Ovary (tissue), 3 donors: Measurements from ENCODE around the gene DRD4.

Experiments
- CTCF ChIP-seq, 3 donors: fragments of 450-650 bp in 2 of 3; fragments of 200-600 bp in 1 of 3; IDR thresholded peaks; one replicate each; pipeline versions ENCODE4 v1.5.1 to v1.8.0; 2016 to 2022; ENCODE audit warnings: antibody characterized with exemption in 3 of 3, mild to moderate bottlenecking in 1 of 3
- POLR2A ChIP-seq: fragments of 450-650 bp; IDR thresholded peaks from one replicate; pipeline ENCODE4 v1.6.1; 2017; ENCODE audit warnings: antibody characterized with exemption, mild to moderate bottlenecking, moderate library complexity
- donor health status: DM: no; HTN: no; CAD: no.

DNA sequence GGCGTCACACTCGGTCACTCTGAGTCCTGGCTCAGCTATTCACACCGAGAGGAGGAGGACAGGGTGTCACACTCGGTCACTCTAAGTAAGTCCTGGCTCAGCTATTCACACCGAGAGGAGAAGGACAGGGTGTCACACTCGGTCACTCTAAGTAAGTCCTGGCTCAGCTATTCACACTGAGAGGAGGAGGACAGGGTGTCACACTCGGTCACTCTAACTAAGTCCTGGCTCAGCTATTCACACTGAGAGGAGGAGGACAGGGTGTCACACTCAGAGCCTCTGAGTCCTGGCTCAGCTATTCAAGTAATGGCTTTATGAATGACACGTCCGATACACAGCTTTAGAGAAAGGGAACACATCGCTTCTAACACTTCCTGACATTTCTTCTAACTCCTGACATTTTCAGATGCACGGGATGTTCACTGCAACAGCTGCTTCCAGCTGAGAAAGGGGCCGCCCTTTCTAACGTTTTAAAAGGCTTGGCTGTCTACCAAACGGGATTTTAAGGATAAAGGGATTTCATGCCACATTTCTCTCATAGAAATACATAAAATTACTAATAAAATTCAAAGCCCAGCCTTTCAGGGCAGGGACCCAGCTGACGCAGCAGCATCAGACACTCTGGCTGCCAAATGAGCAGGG lies 28.1 kb downstream of the DRD4 start:
- no peak for TF ChIP-seq POLR2A
- no peak for TF ChIP-seq CTCF (IDR thresholded peaks at IDR 0.05)
